WERI-Rb-1 (cell line): ENCODE data around the gene CPNE1.

ENCODE experiments used
- DNase-seq: peaks from one replicate; pipeline ENCODE4 v3.0.0-alpha.2; 2020
- H3K27ac ChIP-seq: fragments of 250-450 bp; sonication (Bioruptor Pico); 2 replicates; pipeline ENCODE4 v1.5.1; 2020; ENCODE audit warnings: mild to moderate bottlenecking, moderate library complexity
- H3K27me3 ChIP-seq: fragments of 250-450 bp; sonication (Bioruptor Pico); 2 replicates; pipeline ENCODE4 v1.5.1; 2021; ENCODE audit warnings: mild to moderate bottlenecking, low read depth, moderate library complexity; ENCODE audit not compliant: insufficient read depth, severe bottlenecking
- H3K36me3 ChIP-seq: fragments of 250-450 bp; sonication (Bioruptor Pico); 2 replicates; pipeline ENCODE4 v1.5.1; 2020; ENCODE audit warnings: mild to moderate bottlenecking, moderate library complexity
- H3K4me3 ChIP-seq: 2 replicates; pipeline ENCODE4 v1.5.1; 2011; ENCODE audit warnings: low read depth, mild to moderate bottlenecking, control low read depth, low read length
- H3K9me3 ChIP-seq: fragments of 250-450 bp; sonication (Bioruptor Pico); 2 replicates; pipeline ENCODE4 v1.5.1; 2021; ENCODE audit warnings: mild to moderate bottlenecking, moderate library complexity; ENCODE audit not compliant: severe bottlenecking
- CTCF ChIP-seq: IDR thresholded peaks from 2 replicates; pipeline ENCODE4 v1.5.1; 2011; ENCODE audit warnings: low read depth, mild to moderate bottlenecking, control low read depth, inconsistent platforms, low read length

CPNE1 gene

GRCh38 chr20:35660122-35660937 is 4.4 kb downstream of the CPNE1 start:
- Histone ChIP-seq H3K36me3 (peaks cover 27% of the 10 kb centered on the region), H3K27me3 (no peaks in the 10 kb centered on the region), H3K27ac (no peak overlapping the region), H3K4me3 (no peak overlapping the region), H3K9me3 (no peaks in the 10 kb centered on the region)
- no peak for TF ChIP-seq CTCF
- no peak for DNase-seq

GRCh38 chr20:35657271-35657670 is 7.4 kb downstream of the CPNE1 start:
- Histone ChIP-seq H3K36me3 (peaks cover 48% of the 10 kb centered on the region), H3K27me3 (no peaks in the 10 kb centered on the region), H3K9me3 (no peaks in the 10 kb centered on the region), H3K27ac (no peak overlapping the region), H3K4me3 (no peak overlapping the region)
- TF ChIP-seq CTCF = no peak
- DNase-seq = no peak

GRCh38 chr20:35654415-35654814 is 10.3 kb downstream of the CPNE1 start:
- peaks cover 58% of the 10 kb centered on the region for H3K36me3 ChIP-seq

GRCh38 chr20:35653893-35654292 is 10.8 kb downstream of the CPNE1 start:
- DNase-seq = no peak
- no peak overlapping the region for H3K27ac ChIP-seq
- H3K9me3 ChIP-seq = no peaks in the 10 kb centered on the region
- peaks cover 62% of the 10 kb centered on the region for H3K36me3 ChIP-seq
- no peaks in the 10 kb centered on the region for H3K27me3 ChIP-seq
- H3K4me3 ChIP-seq = no peak overlapping the region
- no peak for TF ChIP-seq CTCF

More at GRCh38 chr20:35654415-35654814, 10.3 kb downstream of the CPNE1 start:
- DNase-seq = no peak
- H3K9me3 ChIP-seq = no peaks in the 10 kb centered on the region
- no peak overlapping the region for H3K4me3 ChIP-seq
- no peaks in the 10 kb centered on the region for H3K27me3 ChIP-seq
- TF ChIP-seq CTCF = no peak
- no peak overlapping the region for H3K27ac ChIP-seq

GRCh38 chr20:35653430-35653734 is 11.3 kb downstream of the CPNE1 start:
- peaks cover 63% of the 10 kb centered on the region for H3K36me3 ChIP-seq

More at GRCh38 chr20:35653430-35653734, 11.3 kb downstream of the CPNE1 start:
- Histone ChIP-seq H3K27ac (no peak overlapping the region), H3K4me3 (no peak overlapping the region), H3K9me3 (no peaks in the 10 kb centered on the region), H3K27me3 (no peaks in the 10 kb centered on the region)
- DNase-seq = no peak
- TF ChIP-seq CTCF = no peak
